ENCODE results near the gene CARS2.
"Not testable (repeated sequence)": the region's sequence is repeated elsewhere in the genome, so short reads cannot be mapped to it uniquely, and the experiment has no call there.

CARS2 gene

GRCh38 chr13:110636701-110637201 lies 69.2 kb downstream of the CARS2 start:
- no peak for DNase-seq

GRCh38 chr13:110636053-110636475 lies 69.9 kb downstream of the CARS2 start:
- DNase-seq: no peak

- no peak for DNase-seq
Observed at GRCh38 chr13:110635405-110636002, 70.4 kb downstream of the CARS2 start.

GRCh38 chr13:110634558-110634957 lies 71.4 kb downstream of the CARS2 start:
- no peak for DNase-seq

DNA sequence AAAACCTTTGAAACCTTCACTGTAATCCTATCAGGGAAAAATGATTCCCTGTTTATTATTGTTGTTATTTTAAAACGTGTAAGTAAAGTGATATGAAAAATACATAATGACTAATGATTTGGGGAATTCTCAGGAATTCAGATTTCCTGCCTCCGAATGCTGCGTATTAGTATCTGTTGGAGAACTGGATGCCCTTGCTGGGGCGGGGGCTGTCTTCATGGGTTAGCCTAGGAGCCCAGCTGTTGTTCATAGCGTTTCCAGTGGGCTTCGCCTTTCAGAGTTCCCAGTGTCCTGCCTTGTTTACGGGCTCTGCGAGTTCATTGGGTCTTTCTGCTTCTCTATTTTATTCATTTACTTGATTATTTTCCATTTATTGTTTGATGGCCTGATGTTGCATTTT lies 72.1 kb downstream of the CARS2 start:
- no peak for DNase-seq

- DNase-seq: not testable (repeated sequence)
Observed at GRCh38 chr13:110632255-110632654, 73.7 kb downstream of the CARS2 start.

GRCh38 chr13:110630566-110631119 lies 75.3 kb downstream of the CARS2 start:
- no peak for DNase-seq

GRCh38 chr13:110629735-110630134 lies 76.2 kb downstream of the CARS2 start:
- no peak for DNase-seq

DNA sequence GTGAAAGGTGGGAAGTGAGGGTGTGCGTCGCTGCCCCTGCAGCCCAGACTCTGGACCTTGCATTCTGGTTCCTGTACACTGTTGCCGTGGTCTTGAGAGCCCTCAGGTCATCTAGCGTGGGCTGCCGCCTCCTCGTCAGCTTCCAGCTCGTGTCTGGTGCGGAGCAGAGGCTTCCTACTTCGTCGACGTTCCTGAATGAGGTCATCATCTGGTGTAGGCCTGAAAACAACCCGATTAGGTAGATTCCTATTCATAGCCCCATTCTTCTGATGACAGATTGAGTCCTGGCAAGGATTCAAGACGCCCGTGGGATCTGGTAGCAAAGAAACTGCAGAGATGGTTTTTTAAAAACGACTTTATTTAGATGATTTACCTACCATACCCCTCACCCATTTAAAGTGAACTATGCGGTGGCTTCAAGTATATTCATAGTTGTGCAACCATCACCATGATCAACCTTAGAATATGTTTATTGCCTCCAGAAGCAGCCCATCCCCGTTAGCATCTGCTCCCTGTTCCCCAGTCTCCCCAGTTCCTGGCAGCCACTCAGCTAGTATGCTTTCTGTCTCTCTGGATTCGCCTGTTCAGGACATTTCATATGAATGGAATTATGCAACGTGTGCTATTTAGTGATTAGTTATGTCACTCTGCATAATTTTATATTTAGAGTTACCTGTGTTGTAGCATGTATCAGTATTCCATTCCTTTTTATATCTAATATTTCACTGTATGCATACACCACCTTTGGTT lies 76.8 kb downstream of the CARS2 start:
- DNase-seq: no peak

DNA sequence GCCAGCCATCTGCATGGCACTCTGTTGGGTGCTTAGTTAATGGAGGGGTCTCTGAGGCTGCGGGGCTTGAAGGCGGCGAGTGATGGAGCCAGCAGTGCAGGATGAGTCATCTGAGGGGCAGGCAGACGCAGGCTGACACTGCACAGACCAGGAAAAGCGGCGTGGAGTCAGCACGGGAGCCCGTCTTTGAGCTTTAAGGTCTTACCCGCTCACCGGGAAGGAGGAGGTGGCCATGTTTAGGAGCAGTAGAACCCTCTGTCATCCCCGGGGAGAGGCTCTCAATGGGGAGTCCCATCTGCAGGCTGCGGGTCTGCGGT lies 77.5 kb downstream of the CARS2 start:
- peak; percentile 6 for DNase-seq

DNA sequence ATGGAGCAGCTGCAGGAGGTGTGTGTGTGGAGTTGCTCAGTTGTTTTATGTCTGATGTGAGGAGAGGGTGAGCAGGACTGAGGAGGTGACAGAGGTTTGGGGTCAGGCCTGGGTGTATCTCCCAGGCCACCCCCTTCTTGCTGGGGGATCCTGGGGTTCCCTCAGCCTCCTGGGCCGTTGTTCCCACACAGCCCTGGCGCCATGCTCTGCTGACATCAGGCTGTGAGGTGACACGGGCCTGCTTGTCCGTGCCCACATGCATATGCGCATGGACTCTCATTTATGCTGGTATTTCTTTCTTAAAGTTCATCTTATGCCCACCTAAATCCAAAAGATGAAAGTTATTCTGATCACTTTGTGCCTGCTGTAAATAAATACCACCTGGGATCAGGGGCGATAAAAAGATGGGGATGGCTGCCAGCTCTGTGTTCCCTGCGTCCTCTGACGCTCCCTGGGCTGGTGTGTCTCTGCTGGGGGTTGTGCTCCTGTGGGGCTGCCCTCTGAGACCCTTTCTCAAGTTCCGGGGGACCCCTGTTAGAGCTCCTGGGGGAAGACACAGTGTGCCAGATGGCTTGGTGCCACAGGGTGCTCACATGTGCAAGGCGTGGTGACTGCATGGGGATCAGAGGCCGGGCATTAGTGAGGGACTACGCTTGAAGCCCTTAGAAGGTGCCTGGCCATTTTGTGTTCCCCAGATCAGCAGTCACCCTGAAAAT lies 78.0 kb downstream of the CARS2 start:
- no peak for DNase-seq

GRCh38 chr13:110627351-110627750 lies 78.6 kb downstream of the CARS2 start:
- no peak for DNase-seq

GRCh38 chr13:110626521-110626920 lies 79.4 kb downstream of the CARS2 start:
- DNase-seq: no peak

GRCh38 chr13:110625771-110626321 lies 80.1 kb downstream of the CARS2 start:
- DNase-seq: no peak

GRCh38 chr13:110624766-110625756 lies 80.9 kb downstream of the CARS2 start:
- no peak for DNase-seq

DNA sequence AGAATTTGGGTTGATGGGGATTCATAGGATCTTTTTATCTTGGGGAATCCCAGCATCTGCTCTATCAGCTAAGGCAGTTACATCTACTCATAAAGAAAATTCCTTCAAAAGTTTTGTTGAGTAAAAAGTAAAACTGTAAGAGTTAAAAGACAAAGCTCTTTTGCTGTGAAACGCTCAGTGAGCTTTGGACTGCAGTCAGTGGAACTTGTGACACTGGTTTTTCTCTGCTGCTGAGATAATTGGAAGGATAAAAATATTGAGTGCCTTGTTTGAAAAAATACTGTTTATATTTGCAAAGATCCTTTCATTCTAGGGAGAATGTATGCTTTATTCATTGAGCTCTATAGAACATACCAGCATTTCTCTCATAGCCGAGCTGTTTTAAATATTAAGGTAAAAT lies 85.3 kb downstream of the CARS2 start:
- DNase-seq: no peak

DNA sequence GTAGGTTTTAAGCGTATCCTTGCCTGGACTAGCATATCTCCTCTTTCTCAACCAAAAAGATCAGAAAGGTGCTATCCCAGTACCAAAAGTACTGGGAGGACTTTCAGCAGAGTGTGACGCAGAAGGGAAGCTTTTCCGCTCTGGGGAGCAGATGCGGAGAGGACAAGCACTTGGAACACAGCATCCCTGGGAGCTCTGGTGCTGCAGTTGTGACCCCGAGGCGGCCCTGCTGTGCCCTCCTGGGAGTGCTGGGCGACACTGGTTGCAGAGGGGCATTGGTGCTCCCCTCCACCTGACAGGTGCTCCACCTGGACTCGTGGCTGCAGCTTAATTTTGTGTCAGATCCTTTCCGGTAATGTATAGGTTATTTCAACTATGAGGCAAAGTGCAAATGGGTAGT lies 87.1 kb downstream of the CARS2 start:
- no peak for DNase-seq

GRCh38 chr13:110618167-110618566 lies 87.7 kb downstream of the CARS2 start:
- DNase-seq: no peak

DNA sequence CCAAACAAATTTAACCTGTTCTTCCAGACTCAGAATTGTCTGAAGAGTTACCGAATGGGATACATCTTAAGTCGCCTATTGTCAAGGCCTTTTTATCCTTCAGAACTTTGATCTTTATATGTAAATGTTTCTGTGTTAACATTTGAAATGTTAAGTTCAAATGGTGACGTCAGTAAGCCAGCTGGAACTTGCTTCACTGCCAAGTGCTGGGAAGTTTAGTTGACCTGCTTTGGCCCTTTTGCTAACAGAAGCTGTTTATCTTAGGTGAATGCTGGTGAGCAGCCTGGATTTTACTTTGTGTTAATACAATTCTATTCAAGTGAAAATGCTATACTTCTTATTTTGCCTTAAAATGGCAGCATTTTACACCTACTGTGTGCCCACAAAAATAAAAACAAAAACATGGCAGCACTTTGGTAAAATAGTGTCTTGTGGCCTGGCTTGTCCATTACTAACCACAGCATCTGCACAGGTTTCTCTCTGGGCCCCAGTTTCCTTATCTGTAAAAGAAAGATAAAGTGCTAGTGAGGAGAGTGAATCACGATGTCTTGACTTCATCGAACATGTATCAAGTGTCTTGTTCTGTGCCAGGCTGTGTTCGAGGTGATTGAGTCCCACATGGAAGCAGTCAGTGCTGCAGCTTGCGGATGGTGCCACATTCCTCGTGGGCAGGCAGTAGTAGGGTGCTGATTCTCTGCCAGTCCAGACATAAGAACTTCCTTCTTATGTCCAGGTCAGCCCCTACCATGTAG lies 88.4 kb downstream of the CARS2 start:
- no peak for DNase-seq

GRCh38 chr13:110616103-110617101 lies 89.5 kb downstream of the CARS2 start:
- DNase-seq: peak; percentile 46

Measured in activated T-cell treated with anti-CD3 and anti-CD28 coated beads, Interleukin-2, amount 50 U/mL, for 1 hour (primary cell).